H9 (cell line): ENCODE data around the gene CHST5. TPM values are rescaled to one million over a fixed set of nuclear protein-coding genes. Genes with fewer than 3 reads are reported as not detected.
"Not testable (repeated sequence)": the region's sequence is repeated elsewhere in the genome, so short reads cannot be mapped to it uniquely, and the experiment has no call there.

Source experiments
- DNase-seq: peaks from one replicate; pipeline ENCODE4 v3.0.0-alpha.2; 2017
- H2AFZ ChIP-seq: one replicate; pipeline ENCODE4 v1.6.1; 2013; ENCODE audit warnings: mild to moderate bottlenecking, low read length, control low read depth, moderate library complexity
- H2AK5ac ChIP-seq: 2 replicates; pipeline ENCODE4 v1.6.1; 2013; ENCODE audit warnings: low read length, control low read depth, mixed read lengths; ENCODE audit not compliant: insufficient read length
- H2BK120ac ChIP-seq: one replicate; pipeline ENCODE4 v1.6.1; 2013; ENCODE audit warnings: low read depth, mild to moderate bottlenecking, low read length, control low read depth, inconsistent platforms; ENCODE audit not compliant: poor library complexity, severe bottlenecking
- H2BK12ac ChIP-seq: 2 replicates; pipeline ENCODE4 v1.6.1; 2013; ENCODE audit warnings: low read length, control low read depth, mixed read lengths, low read depth; ENCODE audit not compliant: insufficient read length
- H2BK15ac ChIP-seq: 2 replicates; pipeline ENCODE4 v1.6.1; 2013; ENCODE audit warnings: low read depth, low read length, control low read depth
- H2BK20ac ChIP-seq: one replicate; pipeline ENCODE4 v1.6.1; 2013; ENCODE audit warnings: low read depth, mild to moderate bottlenecking, low read length, control low read depth, inconsistent platforms; ENCODE audit not compliant: poor library complexity, severe bottlenecking
- H2BK5ac ChIP-seq: 2 replicates; pipeline ENCODE4 v1.6.1; 2013; ENCODE audit warnings: low read length, control low read depth, mixed read lengths; ENCODE audit not compliant: insufficient read length
- H3K14ac ChIP-seq: 2 replicates; pipeline ENCODE4 v1.6.1; 2013; ENCODE audit warnings: low read length, control low read depth; ENCODE audit not compliant: insufficient read depth
- H3K18ac ChIP-seq: 2 replicates; pipeline ENCODE4 v1.6.1; 2013; ENCODE audit warnings: low read depth, mild to moderate bottlenecking, mixed read lengths, low read length, control low read depth; ENCODE audit not compliant: insufficient read length
- H3K23ac ChIP-seq: 2 replicates; pipeline ENCODE4 v1.6.1; 2013; ENCODE audit warnings: low read length, control low read depth, mixed read lengths, low read depth; ENCODE audit not compliant: insufficient read length
- H3K23me2 ChIP-seq: 2 replicates; pipeline ENCODE4 v1.6.1; 2013; ENCODE audit warnings: low read depth, mild to moderate bottlenecking, mixed read lengths, low read length, control low read depth; ENCODE audit not compliant: insufficient read length, poor library complexity, severe bottlenecking
- H3K27ac ChIP-seq: 2 replicates; pipeline ENCODE4 v1.5.1; 2013; ENCODE audit warnings: low read length, control low read depth, mixed read lengths, low read depth; ENCODE audit not compliant: insufficient read length
- H3K27me3 ChIP-seq: 2 replicates; pipeline ENCODE4 v1.6.1; 2013; ENCODE audit warnings: low read length, control low read depth, inconsistent platforms; ENCODE audit not compliant: insufficient read depth
- H3K4ac ChIP-seq: 2 replicates; pipeline ENCODE4 v1.6.1; 2013; ENCODE audit warnings: low read depth, mild to moderate bottlenecking, control low read depth, inconsistent platforms, low read length, moderate library complexity
- H3K4me1 ChIP-seq: 2 replicates; pipeline ENCODE4 v1.6.1; 2013; ENCODE audit warnings: low read length, control low read depth, inconsistent platforms; ENCODE audit not compliant: insufficient read depth
- H3K4me2 ChIP-seq: 2 replicates; pipeline ENCODE4 v1.6.1; 2013; ENCODE audit warnings: low read length, control low read depth, mixed read lengths; ENCODE audit not compliant: insufficient read length, insufficient read depth
- H3K56ac ChIP-seq: 2 replicates; pipeline ENCODE4 v1.6.1; 2013; ENCODE audit warnings: low read depth, mild to moderate bottlenecking, mixed read lengths, low read length, control low read depth; ENCODE audit not compliant: insufficient read length
- H3K79me1 ChIP-seq: 2 replicates; pipeline ENCODE4 v1.6.1; 2013; ENCODE audit warnings: low read depth, mild to moderate bottlenecking, moderate library complexity, low read length, control low read depth, inconsistent platforms; ENCODE audit not compliant: insufficient read depth, poor library complexity, severe bottlenecking
- H3K79me2 ChIP-seq: 2 replicates; pipeline ENCODE4 v1.6.1; 2013; ENCODE audit warnings: low read length, control low read depth, inconsistent platforms; ENCODE audit not compliant: insufficient read depth
- H3K9ac ChIP-seq: 2 replicates; pipeline ENCODE4 v1.6.1; 2013; ENCODE audit warnings: low read length, control low read depth, mixed read lengths; ENCODE audit not compliant: insufficient read length; ENCODE audit errors: extremely low read depth
- H3K9me3 ChIP-seq: one replicate; pipeline ENCODE4 v1.6.1; 2013; ENCODE audit warnings: low read depth, low read length, inconsistent platforms; ENCODE audit not compliant: control insufficient read depth
- H3T11ph ChIP-seq: one replicate; pipeline ENCODE4 v1.6.1; 2013; ENCODE audit warnings: mild to moderate bottlenecking, low read length, control low read depth, inconsistent platforms
- H4K20me1 ChIP-seq: one replicate; pipeline ENCODE4 v1.6.1; 2013; ENCODE audit not compliant: control insufficient read depth, insufficient read length, insufficient read depth
- H4K5ac ChIP-seq: 2 replicates; pipeline ENCODE4 v1.6.1; 2013; ENCODE audit warnings: low read depth, mild to moderate bottlenecking, mixed read lengths, low read length, control low read depth; ENCODE audit not compliant: insufficient read length
- H4K8ac ChIP-seq: replicated peaks from 2 replicates; pipeline ENCODE4 v1.6.1; 2013; ENCODE audit warnings: low read length, control low read depth, mixed read lengths, low read depth; ENCODE audit not compliant: insufficient read length
- H4K91ac ChIP-seq: 2 replicates; pipeline ENCODE4 v1.6.1; 2013; ENCODE audit warnings: low read depth, mild to moderate bottlenecking, moderate library complexity, mixed read lengths, low read length, control low read depth; ENCODE audit not compliant: insufficient read length
- H3K27ac Mint-ChIP-seq, 3 experiments: 2 replicates in 2 of 3; 3 replicates in 1 of 3; pipeline ENCODE4 v1.8.0; 2020 to 2021; ENCODE audit warnings: mixed read lengths in 3 of 3, mild to moderate bottlenecking in 1 of 3, moderate library complexity in 1 of 3
- H3K27me3 Mint-ChIP-seq: 2 replicates; pipeline ENCODE4 v1.8.0; 2021; ENCODE audit warnings: low read depth, mild to moderate bottlenecking, moderate library complexity, mixed read lengths
- H3K36me3 Mint-ChIP-seq, 3 experiments: 2 replicates in 2 of 3; 3 replicates in 1 of 3; pipeline ENCODE4 v1.8.0; 2020 to 2021; ENCODE audit warnings: low read depth in 3 of 3, mixed read lengths in 3 of 3; ENCODE audit not compliant: insufficient read depth in 1 of 3
- H3K4me1 Mint-ChIP-seq, 2 experiments: 2 replicates each; pipeline ENCODE4 v1.8.0; 2020; ENCODE audit warnings: mixed read lengths in 2 of 2
- H3K4me3 Mint-ChIP-seq, 2 experiments: 2 replicates in 1 of 2; 3 replicates in 1 of 2; pipeline ENCODE4 v1.8.0; 2020 to 2021; ENCODE audit warnings: mild to moderate bottlenecking in 2 of 2, mixed read lengths in 2 of 2, moderate library complexity in 1 of 2
- H3K9me3 Mint-ChIP-seq, 2 experiments: 2 replicates in 1 of 2; 3 replicates in 1 of 2; pipeline ENCODE4 v1.8.0; 2020; ENCODE audit warnings: mild to moderate bottlenecking in 2 of 2, mixed read lengths in 2 of 2, moderate library complexity in 1 of 2
- CTCF ChIP-seq: fragments of 200-600 bp; sonication (generic); conservative IDR thresholded peaks from 3 replicates; pipeline ENCODE4 v1.8.0; 2021; ENCODE audit warnings: antibody characterized with exemption, mild to moderate bottlenecking
- WGBS: extraction: QIAGEN DNeasy Blood & Tissue Kit; methylation state at CpG from one replicate; pipeline ENCODE4 v1.1.7; 2013; ENCODE audit warnings: missing lambda C conversion rate, low lambda C conversion rate, mixed read lengths; ENCODE audit not compliant: insufficient read length; ENCODE audit errors: extremely low coverage; 5-methylcytosine and 5-hydroxymethylcytosine counted together
- total RNA-seq: library from RNA; stranded (reverse); gene quantifications from 2 replicates; pipeline ENCODE4 v1.2.1, GENCODE V29; 2021

CHST5 gene
- total RNA-seq, 1 experiment from 2014 or later: not detected

- Histone ChIP-seq H4K20me1 (no peaks in the 10 kb centered on the region), H3K23ac (no peak overlapping the region), H4K91ac (no peak overlapping the region), H3K4ac (no peak overlapping the region), H3K9me3 (no peaks in the 10 kb centered on the region), H3K27me3 (no peaks in the 10 kb centered on the region), H3K23me2 (no peaks in the 10 kb centered on the region), H2BK20ac (no peak overlapping the region), H4K5ac (no peak overlapping the region), H3T11ph (no peak overlapping the region), H3K4me1 (peaks cover 2% of the 10 kb centered on the region; the same call in 1 of the 2 replicates), H3K9ac (no peak overlapping the region), H2BK120ac (no peak overlapping the region), H3K56ac (no peak overlapping the region), H2BK5ac (no peak overlapping the region), H2BK12ac (no peak overlapping the region), H3K79me2 (no peaks in the 10 kb centered on the region), H3K18ac (no peak overlapping the region), H2BK15ac (no peak overlapping the region), H3K27ac (no peak overlapping the region), H3K79me1 (no peaks in the 10 kb centered on the region), H2AK5ac (no peak overlapping the region), H3K14ac (no peak overlapping the region), H4K8ac (no peak overlapping the region), H2AFZ (no peak overlapping the region), H3K4me2 (no peak overlapping the region)
- no peak for DNase-seq
- no peaks in the 10 kb centered on the region for H3K27me3 Mint-ChIP-seq
- peaks cover 9% of the 10 kb centered on the region in 2 experiments; a peak in 3 of 4 replicates for H3K4me1 Mint-ChIP-seq
- H3K27ac Mint-ChIP-seq: no peak overlapping the region
- no peak for TF ChIP-seq CTCF
- peaks cover 0 to under 1% (median 0%) of the 10 kb centered on the region in 3 experiments; a peak in 2 of 7 replicates for H3K36me3 Mint-ChIP-seq
- H3K4me3 Mint-ChIP-seq: no peak overlapping the region
- H3K9me3 Mint-ChIP-seq: no peaks in the 10 kb centered on the region
- WGBS: no CpG with 5 or more reads among the region's 7 CpGs
Observed at GRCh38 chr16:75546293-75546692, 10.4 kb upstream of the CHST5 start.

GRCh38 chr16:75545879-75546278, 10.0 kb upstream of the CHST5 start:
- H2BK12ac ChIP-seq, H3K36me3 Mint-ChIP-seq, H2BK5ac ChIP-seq, H3K23ac ChIP-seq, H2BK15ac ChIP-seq, H3K56ac ChIP-seq, H4K5ac ChIP-seq, H3K9ac ChIP-seq, H3K18ac ChIP-seq, H4K20me1 ChIP-seq, H3K4ac ChIP-seq, H3K4me3 Mint-ChIP-seq, H3K9me3 Mint-ChIP-seq, H3K4me1 ChIP-seq, H3K27me3 ChIP-seq, H3K4me1 Mint-ChIP-seq, H3K4me2 ChIP-seq, DNase-seq, H3K27ac Mint-ChIP-seq, H2AFZ ChIP-seq, H4K8ac ChIP-seq, H3K79me2 ChIP-seq, H2BK20ac ChIP-seq, H3K14ac ChIP-seq, H3K27ac ChIP-seq, H3K27me3 Mint-ChIP-seq, H4K91ac ChIP-seq, H2BK120ac ChIP-seq, H3T11ph ChIP-seq, H3K23me2 ChIP-seq, H2AK5ac ChIP-seq, H3K79me1 ChIP-seq, H3K9me3 ChIP-seq: not testable (repeated sequence)
- no CpG with 5 or more reads among the region's 1 CpG for WGBS
